GM12892 (cell line): ENCODE data around the gene CAPN12.
"Not testable (repeated sequence)": the region's sequence is repeated elsewhere in the genome, so short reads cannot be mapped to it uniquely, and the experiment has no call there.

Experiments
- DNase-seq: peaks from one replicate; pipeline ENCODE4 v3.0.0; 2011; ENCODE audit not compliant: insufficient read length
- FAIRE-seq: peaks from 2 replicates; lab custom pipeline; 2011; peaks lifted over from hg19 to GRCh38; lab: Jason Lieb, UNC
- POLR2A ChIP-seq: IDR thresholded peaks from 2 replicates; pipeline ENCODE4 v1.6.1; 2011; ENCODE audit warnings: low read depth, low read length, control low read depth
- POLR2AphosphoS5 ChIP-seq: IDR thresholded peaks from 2 replicates; pipeline ENCODE4 v1.6.1; 2011; ENCODE audit warnings: low read depth, low read length, control low read depth
- TAF1 ChIP-seq: IDR thresholded peaks from 2 replicates; pipeline ENCODE4 v1.6.1; 2011; ENCODE audit warnings: low read depth, mild to moderate bottlenecking, control low read depth, low read length, borderline replicate concordance

Gene CAPN12

DNA sequence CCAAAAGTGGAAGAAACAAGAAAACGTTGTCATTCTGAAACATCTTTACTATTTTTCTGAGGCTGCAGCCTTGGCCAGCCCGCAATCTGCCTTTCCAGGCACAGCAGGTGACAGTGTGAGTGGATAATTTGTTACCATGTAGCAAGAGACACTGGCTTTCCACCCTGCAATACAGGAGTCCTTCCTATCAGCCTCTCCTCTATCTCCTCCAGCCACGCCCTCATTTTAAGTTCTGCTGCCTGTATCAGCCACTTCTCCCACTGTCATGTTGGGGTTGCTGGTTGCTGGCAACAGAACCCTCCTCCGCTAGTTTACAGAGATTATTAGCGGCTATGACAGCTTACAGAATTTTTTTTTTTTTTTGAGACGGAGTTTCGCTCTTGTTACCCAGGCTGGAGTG lies 36.8 kb upstream of the CAPN12 start:
- no peak for TF ChIP-seq TAF1
- no peak for TF ChIP-seq POLR2A
- TF ChIP-seq POLR2AphosphoS5 = no peak
- DNase-seq = no peak
- FAIRE-seq = no peak

DNA sequence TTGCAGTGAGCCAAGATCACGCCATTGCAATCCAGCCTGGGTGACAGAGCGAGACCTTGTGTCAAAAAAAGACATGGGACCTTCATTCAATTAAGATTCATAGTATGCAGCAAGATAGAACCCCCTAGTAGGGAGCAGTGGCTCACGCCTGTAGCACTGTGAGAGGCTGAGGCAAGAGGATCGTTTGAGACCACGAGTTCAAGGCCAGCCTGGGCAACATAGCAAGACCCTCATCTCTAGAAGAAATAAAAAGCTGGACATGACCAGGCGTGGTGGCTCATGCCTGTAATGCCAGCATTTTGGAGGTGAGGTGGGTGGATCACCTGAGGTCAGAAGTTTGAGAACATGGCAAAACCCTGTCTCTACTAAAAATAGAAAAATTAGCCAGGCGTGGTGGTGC lies 36.2 kb upstream of the CAPN12 start:
- TF ChIP-seq POLR2A = no peak
- TF ChIP-seq POLR2AphosphoS5 = no peak
- no peak for TF ChIP-seq TAF1
- no peak for FAIRE-seq

DNA sequence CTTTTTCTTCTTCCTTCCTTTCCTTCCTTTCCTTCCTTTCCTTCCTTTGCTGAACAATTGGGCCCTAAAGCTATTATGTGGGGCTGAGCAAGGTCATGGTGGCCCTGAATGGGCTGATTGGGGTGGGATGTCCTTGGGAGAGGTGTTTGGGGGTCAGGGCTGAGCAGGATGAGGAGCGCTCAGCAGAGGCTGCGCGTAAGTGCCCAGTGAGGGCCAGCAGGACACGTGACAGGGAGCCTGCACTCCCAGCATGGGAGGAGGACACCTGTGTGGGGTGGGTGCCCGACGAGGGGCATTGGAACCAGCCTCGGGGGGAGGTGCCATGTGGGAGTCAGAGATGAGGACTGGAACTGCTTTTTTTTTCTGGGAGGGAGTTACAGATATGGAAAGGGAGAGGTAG lies 34.5 kb upstream of the CAPN12 start:
- no peak for TF ChIP-seq POLR2A
- TF ChIP-seq POLR2AphosphoS5 = no peak
- TF ChIP-seq TAF1 = no peak
- FAIRE-seq = no peak
- no peak for DNase-seq

More for the DNA sequence above, 36.2 kb upstream of the CAPN12 start:
- no peak for DNase-seq

DNA sequence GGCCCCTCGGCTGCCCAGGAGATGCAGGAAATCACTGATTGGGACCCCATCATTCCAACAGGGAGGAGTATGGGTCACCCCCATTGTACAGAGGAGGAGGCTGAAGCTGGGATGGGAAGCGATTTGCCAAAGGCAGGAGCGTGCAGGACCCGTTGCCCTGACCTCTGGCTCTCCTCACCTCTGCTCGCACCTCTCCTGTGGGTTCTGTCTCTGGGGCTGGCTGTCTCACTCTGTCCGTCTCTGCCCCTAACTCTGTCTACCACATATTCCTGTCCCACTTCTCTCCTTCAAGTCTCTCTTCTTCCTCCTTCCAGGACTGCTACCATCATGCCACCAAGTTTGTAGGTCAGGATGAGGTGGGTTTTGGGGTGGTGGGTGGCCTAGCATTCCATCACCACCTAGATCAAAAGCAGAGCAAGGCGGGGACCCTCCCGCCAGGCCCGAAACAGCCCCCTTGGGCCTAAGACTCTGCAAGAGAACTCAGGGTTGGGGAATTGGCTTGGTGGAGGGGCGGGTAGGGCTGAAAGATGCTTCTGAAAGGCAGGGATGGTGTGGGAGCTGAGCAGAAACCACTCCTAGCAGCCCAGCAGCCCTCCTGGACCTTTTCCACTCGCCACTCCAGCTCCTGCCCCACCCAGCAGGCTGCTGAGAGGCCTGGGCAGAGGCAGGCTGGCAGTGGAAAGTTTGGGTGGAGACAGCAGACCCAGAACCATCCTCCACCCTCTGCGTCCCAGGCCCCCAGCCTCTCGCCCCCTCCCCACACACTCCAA lies 30.1 kb upstream of the CAPN12 start:
- no peak for DNase-seq
- TF ChIP-seq POLR2A (no peak), TAF1 (no peak), POLR2AphosphoS5 (no peak)
- FAIRE-seq = no peak

DNA sequence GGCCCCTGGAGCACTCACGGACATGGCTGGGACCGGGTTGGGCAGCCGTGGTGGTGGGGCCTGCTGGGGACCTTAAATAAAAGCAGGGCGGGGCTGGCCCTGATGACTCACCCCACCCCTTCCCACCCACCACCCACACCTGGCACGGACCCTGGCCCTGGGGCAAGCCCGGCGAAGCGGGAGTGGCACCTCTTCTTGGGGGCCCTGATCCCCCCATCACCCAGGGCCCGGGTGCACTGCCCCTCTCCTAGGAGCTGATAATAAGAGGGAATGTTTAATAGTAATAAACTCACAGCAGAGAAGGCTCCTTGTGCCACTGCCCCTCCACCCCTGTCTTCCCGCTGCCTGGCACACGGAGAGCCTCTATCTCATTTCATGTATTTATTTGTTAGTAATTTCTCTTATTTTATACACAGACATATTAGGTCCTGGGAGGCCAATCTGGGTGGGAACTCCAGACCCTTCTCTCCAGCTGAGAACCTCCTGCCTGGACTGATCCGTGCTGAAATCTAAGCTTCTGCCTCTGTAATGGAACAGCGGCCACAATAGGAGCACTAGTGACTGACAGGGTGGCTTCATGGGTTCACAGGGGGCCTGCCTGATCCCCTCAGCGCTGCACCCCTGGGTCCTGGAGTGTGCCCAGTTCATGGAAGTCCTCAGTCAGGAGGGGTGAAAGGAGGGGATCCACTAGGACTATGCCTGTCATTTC lies 29.3 kb upstream of the CAPN12 start, which contains the start of gene LGALS7:
LGALS7 (minus strand) TSS at position 49 of the 709 bp plus-strand sequence; CDS start at position 24, 25 bp downstream.
- DNase-seq = no peak
- FAIRE-seq = no peak
- TF ChIP-seq POLR2A (no peak), POLR2AphosphoS5 (no peak), TAF1 (no peak)

DNA sequence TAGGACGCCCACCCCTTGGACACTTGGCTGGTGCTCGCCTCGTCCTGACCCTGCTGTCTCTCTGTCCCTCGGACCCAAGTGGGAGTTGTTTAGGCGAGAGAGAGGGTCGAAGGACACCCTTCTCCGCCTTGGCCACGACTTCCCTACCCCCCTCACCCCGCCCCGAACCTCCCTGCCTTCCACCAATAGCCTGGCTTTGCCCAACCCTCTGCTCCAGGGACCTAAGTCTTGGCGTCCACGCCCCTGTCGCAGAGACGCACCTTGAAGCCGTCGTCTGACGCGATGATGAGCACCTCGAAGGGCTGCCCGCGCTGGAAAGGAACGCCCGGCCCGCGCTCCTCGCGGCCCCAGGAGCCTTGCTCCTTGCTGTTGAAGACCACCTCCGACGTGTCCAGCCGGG lies 27.3 kb upstream of the CAPN12 start:
- not testable (repeated sequence) for FAIRE-seq, DNase-seq

DNA sequence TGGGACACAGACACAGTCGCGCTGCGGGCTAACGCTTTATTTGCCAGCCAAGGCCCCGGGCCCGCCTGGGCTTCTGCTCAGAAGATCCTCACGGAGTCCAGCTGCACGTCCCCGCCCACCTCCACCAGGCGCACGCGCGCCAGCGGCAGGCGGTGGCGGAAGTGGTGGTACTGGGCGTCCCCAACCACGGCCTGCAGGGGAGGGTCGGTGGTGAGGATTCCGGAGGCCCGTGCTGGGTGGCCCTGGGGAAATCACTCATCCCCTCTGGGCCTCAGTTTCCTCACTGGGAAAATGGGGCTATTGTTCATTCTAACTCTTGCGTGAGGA lies 26.6 kb upstream of the CAPN12 start:
- FAIRE-seq = peak; percentile 98
- DNase-seq = not testable (repeated sequence)

DNA sequence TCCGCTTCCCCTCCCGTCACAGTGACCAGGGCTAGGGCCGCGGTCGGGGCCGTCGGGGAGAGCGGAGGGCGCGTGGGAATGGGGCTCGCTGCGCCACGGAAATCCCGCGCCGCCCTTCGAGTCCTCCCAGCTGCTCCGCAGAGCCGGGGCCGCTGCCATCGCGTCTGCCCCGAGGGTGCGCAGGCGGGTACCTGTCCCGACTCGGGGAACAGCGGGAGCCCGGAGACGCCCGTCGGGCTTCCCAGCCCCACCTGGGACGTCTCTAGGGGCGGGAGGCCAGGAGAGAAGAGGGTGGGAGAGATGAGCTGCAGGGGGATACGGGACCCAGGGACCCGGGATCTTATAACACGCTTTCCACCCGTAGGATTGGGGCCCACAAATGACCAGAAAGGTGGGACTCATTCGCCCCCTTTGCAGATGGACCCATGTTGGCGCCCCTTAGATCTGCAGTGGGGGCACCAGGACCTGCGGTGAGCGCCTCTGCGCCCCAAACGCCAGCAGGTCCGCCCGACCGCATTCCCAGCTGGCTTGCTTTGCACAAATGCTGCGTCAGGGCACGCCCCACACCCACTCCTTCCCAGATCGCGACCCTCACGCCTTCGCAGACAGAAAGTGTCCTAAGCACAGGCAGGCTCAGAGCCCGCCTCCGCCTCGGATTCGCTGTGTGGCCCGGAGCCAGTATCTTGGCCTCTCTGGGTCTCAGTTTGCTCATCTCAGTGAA lies 26.1 kb upstream of the CAPN12 start:
- DNase-seq, FAIRE-seq: not testable (repeated sequence)

DNA sequence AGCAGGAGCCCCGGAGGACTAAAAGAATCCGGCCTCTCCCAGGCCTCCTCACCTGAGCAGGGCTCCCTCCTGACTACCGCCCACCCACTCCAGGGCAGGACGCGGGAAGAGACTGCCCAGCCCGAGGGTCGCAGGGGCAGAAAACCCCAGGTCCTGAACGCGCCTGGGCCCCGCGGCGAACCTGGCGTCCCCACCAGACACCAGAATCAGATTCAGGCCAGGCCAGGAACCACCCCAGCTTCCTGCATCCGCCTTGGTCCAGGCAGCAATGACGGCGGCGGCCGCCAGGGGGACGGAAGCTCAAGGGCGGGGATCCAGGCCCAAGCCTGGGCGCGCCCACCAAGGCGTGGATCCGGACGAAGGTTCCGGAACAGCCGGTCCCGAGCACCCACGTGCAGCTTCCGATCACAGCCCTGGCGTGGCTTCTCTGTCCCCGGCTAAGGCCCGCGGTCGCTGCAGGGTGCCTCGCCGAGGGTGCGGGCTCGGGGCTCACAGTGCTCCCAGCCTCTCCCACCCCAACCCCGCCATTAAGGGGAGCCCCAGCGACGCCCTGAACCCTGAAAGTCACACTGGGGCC lies 25.4 kb upstream of the CAPN12 start:
- FAIRE-seq (no peak), DNase-seq (peak; percentile 82)
- no peak for TF ChIP-seq TAF1
- TF ChIP-seq POLR2AphosphoS5 = no peak
- TF ChIP-seq POLR2A = no peak

DNA sequence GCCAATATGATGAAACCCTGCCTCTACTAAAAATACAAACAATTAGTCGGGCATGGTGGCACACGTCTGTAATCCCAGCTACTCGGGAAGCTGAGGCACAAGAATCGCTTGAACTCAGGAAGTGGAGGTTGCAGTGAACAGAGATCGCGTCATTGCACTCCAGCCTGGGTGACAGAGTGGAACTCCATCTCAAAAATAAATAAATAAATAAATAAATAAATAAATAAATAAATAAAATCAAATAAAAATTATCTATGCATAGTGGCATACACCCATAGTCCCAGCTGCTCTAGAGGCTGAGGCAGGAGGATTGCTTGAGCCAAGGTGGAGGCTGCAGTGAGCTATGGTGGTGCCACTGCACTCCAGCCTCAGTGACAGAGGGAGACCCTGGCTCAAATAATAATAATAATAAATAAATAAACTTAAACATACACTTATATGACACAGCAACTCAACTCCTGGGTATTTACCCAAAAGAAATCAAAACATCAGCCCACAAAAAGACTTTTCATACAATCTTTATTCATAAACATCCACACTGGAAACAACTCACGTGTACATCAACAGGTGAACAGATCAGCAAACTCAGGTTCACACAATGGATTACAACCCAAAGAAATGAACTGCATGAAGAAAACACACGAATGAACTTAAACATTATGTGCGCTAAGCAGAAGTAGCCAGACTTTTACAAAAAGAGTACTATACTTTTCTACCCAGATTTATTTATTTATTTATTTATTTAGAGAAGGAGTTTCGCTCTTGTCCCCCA lies 22.2 kb upstream of the CAPN12 start:
- DNase-seq = no peak
- no peak for FAIRE-seq
- no peak for TF ChIP-seq POLR2A
- TF ChIP-seq POLR2AphosphoS5 = no peak
- no peak for TF ChIP-seq TAF1

DNA sequence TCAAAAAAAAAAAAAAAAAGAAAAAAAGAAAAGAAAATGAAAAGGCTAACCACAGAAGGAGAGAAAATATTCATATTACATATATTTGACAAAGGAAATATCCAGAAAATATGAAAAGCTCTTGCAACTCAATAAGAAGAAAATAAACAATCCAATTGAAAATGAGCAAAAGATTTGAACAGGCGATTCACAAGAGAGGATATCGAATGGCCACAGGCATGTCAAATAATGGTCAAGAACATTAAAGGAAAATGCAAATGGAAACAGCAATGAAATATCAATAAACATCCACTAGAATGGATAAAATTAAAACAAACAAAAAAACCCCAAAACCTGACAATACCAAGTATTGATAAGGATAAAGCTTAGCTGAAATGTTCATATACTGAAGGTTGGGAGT lies 20.9 kb upstream of the CAPN12 start:
- FAIRE-seq = no peak
- TF ChIP-seq POLR2AphosphoS5 (no peak), POLR2A (no peak), TAF1 (no peak)
- no peak for DNase-seq
